HepG2 (cell line): Measurements from ENCODE around the gene MYH9. TPM values are rescaled to one million over a fixed set of nuclear protein-coding genes. Genes with fewer than 3 reads are reported as not detected.

Experiments
- AHR ChIP-seq: IDR thresholded peaks from 2 replicates; pipeline ENCODE4 v1.6.1; 2018; ENCODE audit warnings: missing genetic modification reagents, missing compliant biosample characterization
- BRD4 ChIP-seq: sonication (generic); formaldehyde crosslinking; IDR thresholded peaks from 2 replicates; pipeline ENCODE4 v1.4.0; 2020; ENCODE audit warnings: missing genetic modification reagents
- MTA1 ChIP-seq: sonication (generic); formaldehyde crosslinking; IDR thresholded peaks from 2 replicates; pipeline ENCODE4 v1.4.0; 2020; ENCODE audit warnings: missing genetic modification reagents, mild to moderate bottlenecking, borderline replicate concordance
- NR2F6 ChIP-seq, 2 experiments: IDR thresholded peaks; 2 replicates each; pipeline ENCODE4 v1.6.1; 2016; ENCODE audit warnings: antibody characterized with exemption in 1 of 2, mild to moderate bottlenecking in 1 of 2
- RBFOX2 ChIP-seq: fragments of 200-400 bp; formaldehyde crosslinking; IDR thresholded peaks from 2 replicates; pipeline ENCODE4 v1.6.1; 2017; ENCODE audit warnings: low read depth, mild to moderate bottlenecking, low read length
- SOX13 ChIP-seq, 3 experiments: fragments of 450-650 bp in 1 of 3; sonication (generic) in 1 of 3; formaldehyde crosslinking in 1 of 3; IDR thresholded peaks in 2 of 3; conservative IDR thresholded peaks in 1 of 3; 2 replicates each; pipeline versions ENCODE4 v1.5.0 to v1.6.1; 2016 to 2020; ENCODE audit warnings: antibody characterized with exemption in 1 of 3, mild to moderate bottlenecking in 1 of 3, missing compliant biosample characterization in 1 of 3, missing genetic modification reagents in 1 of 3, moderate library complexity in 1 of 3
- SUZ12 ChIP-seq: fragments of 150-350 bp; IDR thresholded peaks from 2 replicates; pipeline ENCODE4 v1.6.1; 2014; ENCODE audit warnings: low read depth, low read length
- ZNF543 ChIP-seq: sonication (generic); formaldehyde crosslinking; IDR thresholded peaks from 2 replicates; pipeline ENCODE4 v1.4.0; 2020; ENCODE audit warnings: mild to moderate bottlenecking, missing genetic modification reagents
- polyA plus RNA-seq, 8 experiments: library from polyadenylated mRNA; depleted of rRNA in 3 of 8; stranded (reverse) in 7 of 8; unstranded in 1 of 8; fragments of >200 nt; fragmentation: Illumina TruSeq in 4 of 8; extraction: Trizol in 4 of 8; gene quantifications; 2 replicates each; pipeline versions ENCODE4 v1.2.1 to v1.2.3, GENCODE V29; 2011 to 2016; ENCODE audit warnings: low read depth in 4 of 8, missing spikeins in 1 of 8, mixed read lengths in 1 of 8; ENCODE audit not compliant: insufficient read depth in 1 of 8
- total RNA-seq, 5 experiments: library from RNA; depleted of rRNA; stranded (reverse); fragments of >200 nt; fragmentation: Illumina TruSeq; extraction: Trizol; gene quantifications; 2 replicates each; pipeline ENCODE4 v1.2.3, GENCODE V29; 2016; ENCODE audit warnings: low read depth in 1 of 5
- TF ChIP-seq, protein P1 (sequence below): sonication (generic); formaldehyde crosslinking; IDR thresholded peaks from 2 replicates; pipeline ENCODE4 v1.4.0; 2020; ENCODE audit warnings: mild to moderate bottlenecking, low read depth, missing genetic modification reagents
- TF ChIP-seq, protein P2 (sequence below): sonication (generic); formaldehyde crosslinking; IDR thresholded peaks from 2 replicates; pipeline ENCODE4 v1.4.0; 2020; ENCODE audit warnings: missing genetic modification reagents, borderline replicate concordance
- TF ChIP-seq, protein P3 (sequence below): sonication (generic); formaldehyde crosslinking; IDR thresholded peaks from 2 replicates; pipeline ENCODE4 v1.8.1; 2023; ENCODE audit warnings: mild to moderate bottlenecking, missing genetic modification reagents
- TF ChIP-seq, protein P4 (sequence below): sonication (generic); formaldehyde crosslinking; IDR thresholded peaks from 2 replicates; pipeline ENCODE4 v1.9.0; 2021; ENCODE audit warnings: mild to moderate bottlenecking, missing genetic modification reagents
- TF ChIP-seq, protein P5 (sequence below): sonication (generic); formaldehyde crosslinking; IDR thresholded peaks from 2 replicates; pipeline ENCODE4 v1.4.0; 2020; ENCODE audit warnings: mild to moderate bottlenecking, low read depth, missing genetic modification reagents

Gene MYH9
- total and polyA plus RNA-seq, 2 of the 13 experiments (the other 11 are each of a cell fraction or from before 2014, with no cell fraction given) = 50.7 to 98.5 TPM

DNA sequence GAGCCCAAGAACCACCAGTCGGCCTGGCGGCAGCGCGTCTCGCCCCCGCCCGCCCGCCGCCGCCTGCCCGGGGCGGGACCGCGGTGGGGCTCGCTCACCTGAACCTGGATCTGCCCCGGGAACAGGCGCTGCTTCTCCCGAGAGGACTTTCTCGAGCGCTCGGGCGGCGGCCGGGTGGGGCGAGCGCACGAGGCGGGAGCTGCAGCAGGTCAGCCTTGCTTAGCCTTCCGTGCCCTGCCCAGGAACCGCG, 133 bp downstream of the MYH9 start (continued):
- no peak for TF ChIP-seq NR2F6 (IDR thresholded peaks at IDR 0.05)
- TF ChIP-seq NR2F6 (CRISPR knock-in tag; IDR thresholded peaks at IDR 0.05) = no peak
- TF ChIP-seq RBFOX2 = peak; percentile 94
- TF ChIP-seq, protein P1, sequence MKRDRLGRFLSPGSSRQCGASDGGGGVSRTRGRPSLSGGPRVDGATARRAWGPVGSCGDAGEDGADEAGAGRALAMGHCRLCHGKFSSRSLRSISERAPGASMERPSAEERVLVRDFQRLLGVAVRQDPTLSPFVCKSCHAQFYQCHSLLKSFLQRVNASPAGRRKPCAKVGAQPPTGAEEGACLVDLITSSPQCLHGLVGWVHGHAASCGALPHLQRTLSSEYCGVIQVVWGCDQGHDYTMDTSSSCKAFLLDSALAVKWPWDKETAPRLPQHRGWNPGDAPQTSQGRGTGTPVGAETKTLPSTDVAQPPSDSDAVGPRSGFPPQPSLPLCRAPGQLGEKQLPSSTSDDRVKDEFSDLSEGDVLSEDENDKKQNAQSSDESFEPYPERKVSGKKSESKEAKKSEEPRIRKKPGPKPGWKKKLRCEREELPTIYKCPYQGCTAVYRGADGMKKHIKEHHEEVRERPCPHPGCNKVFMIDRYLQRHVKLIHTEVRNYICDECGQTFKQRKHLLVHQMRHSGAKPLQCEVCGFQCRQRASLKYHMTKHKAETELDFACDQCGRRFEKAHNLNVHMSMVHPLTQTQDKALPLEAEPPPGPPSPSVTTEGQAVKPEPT = peak; percentile 50; the same call in 1 of the 2 replicates
- TF ChIP-seq SUZ12 = no peak
- TF ChIP-seq MTA1 (CRISPR knock-in tag) = no peak
- TF ChIP-seq, protein P2, sequence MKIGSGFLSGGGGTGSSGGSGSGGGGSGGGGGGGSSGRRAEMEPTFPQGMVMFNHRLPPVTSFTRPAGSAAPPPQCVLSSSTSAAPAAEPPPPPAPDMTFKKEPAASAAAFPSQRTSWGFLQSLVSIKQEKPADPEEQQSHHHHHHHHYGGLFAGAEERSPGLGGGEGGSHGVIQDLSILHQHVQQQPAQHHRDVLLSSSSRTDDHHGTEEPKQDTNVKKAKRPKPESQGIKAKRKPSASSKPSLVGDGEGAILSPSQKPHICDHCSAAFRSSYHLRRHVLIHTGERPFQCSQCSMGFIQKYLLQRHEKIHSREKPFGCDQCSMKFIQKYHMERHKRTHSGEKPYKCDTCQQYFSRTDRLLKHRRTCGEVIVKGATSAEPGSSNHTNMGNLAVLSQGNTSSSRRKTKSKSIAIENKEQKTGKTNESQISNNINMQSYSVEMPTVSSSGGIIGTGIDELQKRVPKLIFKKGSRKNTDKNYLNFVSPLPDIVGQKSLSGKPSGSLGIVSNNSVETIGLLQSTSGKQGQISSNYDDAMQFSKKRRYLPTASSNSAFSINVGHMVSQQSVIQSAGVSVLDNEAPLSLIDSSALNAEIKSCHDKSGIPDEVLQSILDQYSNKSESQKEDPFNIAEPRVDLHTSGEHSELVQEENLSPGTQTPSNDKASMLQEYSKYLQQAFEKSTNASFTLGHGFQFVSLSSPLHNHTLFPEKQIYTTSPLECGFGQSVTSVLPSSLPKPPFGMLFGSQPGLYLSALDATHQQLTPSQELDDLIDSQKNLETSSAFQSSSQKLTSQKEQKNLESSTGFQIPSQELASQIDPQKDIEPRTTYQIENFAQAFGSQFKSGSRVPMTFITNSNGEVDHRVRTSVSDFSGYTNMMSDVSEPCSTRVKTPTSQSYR = no peak
- 0 out of 2 replicates have a peak, but pooled peaks have one; percentile 42 for TF ChIP-seq BRD4 (CRISPR knock-in tag)
- no peak for TF ChIP-seq AHR (CRISPR knock-in tag)
- TF ChIP-seq, protein P3, sequence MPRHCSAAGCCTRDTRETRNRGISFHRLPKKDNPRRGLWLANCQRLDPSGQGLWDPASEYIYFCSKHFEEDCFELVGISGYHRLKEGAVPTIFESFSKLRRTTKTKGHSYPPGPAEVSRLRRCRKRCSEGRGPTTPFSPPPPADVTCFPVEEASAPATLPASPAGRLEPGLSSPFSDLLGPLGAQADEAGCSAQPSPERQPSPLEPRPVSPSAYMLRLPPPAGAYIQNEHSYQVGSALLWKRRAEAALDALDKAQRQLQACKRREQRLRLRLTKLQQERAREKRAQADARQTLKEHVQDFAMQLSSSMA (CRISPR knock-in tag) = no peak
- TF ChIP-seq ZNF543 (CRISPR knock-in tag) = peak; percentile 51; the same call in 1 of the 2 replicates
- TF ChIP-seq, protein P4, sequence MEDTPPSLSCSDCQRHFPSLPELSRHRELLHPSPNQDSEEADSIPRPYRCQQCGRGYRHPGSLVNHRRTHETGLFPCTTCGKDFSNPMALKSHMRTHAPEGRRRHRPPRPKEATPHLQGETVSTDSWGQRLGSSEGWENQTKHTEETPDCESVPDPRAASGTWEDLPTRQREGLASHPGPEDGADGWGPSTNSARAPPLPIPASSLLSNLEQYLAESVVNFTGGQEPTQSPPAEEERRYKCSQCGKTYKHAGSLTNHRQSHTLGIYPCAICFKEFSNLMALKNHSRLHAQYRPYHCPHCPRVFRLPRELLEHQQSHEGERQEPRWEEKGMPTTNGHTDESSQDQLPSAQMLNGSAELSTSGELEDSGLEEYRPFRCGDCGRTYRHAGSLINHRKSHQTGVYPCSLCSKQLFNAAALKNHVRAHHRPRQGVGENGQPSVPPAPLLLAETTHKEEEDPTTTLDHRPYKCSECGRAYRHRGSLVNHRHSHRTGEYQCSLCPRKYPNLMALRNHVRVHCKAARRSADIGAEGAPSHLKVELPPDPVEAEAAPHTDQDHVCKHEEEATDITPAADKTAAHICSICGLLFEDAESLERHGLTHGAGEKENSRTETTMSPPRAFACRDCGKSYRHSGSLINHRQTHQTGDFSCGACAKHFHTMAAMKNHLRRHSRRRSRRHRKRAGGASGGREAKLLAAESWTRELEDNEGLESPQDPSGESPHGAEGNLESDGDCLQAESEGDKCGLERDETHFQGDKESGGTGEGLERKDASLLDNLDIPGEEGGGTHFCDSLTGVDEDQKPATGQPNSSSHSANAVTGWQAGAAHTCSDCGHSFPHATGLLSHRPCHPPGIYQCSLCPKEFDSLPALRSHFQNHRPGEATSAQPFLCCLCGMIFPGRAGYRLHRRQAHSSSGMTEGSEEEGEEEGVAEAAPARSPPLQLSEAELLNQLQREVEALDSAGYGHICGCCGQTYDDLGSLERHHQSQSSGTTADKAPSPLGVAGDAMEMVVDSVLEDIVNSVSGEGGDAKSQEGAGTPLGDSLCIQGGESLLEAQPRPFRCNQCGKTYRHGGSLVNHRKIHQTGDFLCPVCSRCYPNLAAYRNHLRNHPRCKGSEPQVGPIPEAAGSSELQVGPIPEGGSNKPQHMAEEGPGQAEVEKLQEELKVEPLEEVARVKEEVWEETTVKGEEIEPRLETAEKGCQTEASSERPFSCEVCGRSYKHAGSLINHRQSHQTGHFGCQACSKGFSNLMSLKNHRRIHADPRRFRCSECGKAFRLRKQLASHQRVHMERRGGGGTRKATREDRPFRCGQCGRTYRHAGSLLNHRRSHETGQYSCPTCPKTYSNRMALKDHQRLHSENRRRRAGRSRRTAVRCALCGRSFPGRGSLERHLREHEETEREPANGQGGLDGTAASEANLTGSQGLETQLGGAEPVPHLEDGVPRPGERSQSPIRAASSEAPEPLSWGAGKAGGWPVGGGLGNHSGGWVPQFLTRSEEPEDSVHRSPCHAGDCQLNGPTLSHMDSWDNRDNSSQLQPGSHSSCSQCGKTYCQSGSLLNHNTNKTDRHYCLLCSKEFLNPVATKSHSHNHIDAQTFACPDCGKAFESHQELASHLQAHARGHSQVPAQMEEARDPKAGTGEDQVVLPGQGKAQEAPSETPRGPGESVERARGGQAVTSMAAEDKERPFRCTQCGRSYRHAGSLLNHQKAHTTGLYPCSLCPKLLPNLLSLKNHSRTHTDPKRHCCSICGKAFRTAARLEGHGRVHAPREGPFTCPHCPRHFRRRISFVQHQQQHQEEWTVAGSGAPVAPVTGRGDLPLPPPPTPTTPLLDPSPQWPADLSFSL (CRISPR knock-in tag) = no peak
- TF ChIP-seq, protein P5, sequence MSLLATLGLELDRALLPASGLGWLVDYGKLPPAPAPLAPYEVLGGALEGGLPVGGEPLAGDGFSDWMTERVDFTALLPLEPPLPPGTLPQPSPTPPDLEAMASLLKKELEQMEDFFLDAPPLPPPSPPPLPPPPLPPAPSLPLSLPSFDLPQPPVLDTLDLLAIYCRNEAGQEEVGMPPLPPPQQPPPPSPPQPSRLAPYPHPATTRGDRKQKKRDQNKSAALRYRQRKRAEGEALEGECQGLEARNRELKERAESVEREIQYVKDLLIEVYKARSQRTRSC (CRISPR knock-in tag) = no peak
- TF ChIP-seq SOX13 (IDR thresholded peaks at IDR 0.05) = no peak
- no peak for TF ChIP-seq SOX13 (CRISPR knock-in tag; conservative IDR thresholded peaks at IDR 0.05 in 1 of 2, IDR thresholded peaks at IDR 0.05 in 1 of 2)
